GM19193 (cell line): ENCODE data around the gene EPS8L2.

Experiments
- POLR2A ChIP-seq: IDR thresholded peaks from 4 replicates; pipeline ENCODE4 v1.6.1; 2011; ENCODE audit not compliant: insufficient read depth, insufficient read length; ENCODE audit errors: extremely low read depth

The EPS8L2 gene

GRCh38 chr11:765025-765801 lies 59.2 kb downstream of the EPS8L2 start:
- no peak for TF ChIP-seq POLR2A

DNA sequence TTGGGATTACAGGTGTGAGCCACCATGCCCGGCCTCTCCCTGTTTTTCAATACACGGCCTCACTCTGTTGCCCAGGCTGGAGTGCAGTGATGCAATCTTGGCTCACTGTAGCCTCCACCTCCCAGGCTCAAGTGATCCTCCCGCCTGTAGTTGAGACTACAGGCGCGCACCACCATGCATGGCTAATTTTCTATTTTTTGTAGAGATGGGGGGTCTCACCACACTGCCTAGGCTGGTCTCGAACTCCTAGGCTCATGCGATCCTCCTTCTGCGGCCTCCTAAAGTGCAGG lies 59.7 kb downstream of the EPS8L2 start:
- no peak for TF ChIP-seq POLR2A

GRCh38 chr11:766106-766935 lies 60.3 kb downstream of the EPS8L2 start:
- peak; percentile 17 for TF ChIP-seq POLR2A

DNA sequence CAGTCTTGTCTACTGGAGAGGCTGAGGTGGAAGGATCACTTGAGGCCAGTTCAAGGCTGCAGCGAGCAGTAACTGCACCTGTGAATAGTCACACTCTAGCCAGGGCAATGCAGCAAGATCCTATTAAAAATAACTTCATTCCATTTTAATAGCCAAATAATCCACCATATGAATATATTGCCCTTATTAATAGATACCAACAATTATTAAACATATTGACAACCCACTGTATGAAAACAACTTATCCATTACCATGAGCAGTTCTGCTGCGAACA lies 60.8 kb downstream of the EPS8L2 start:
- TF ChIP-seq POLR2A, result no peak

DNA sequence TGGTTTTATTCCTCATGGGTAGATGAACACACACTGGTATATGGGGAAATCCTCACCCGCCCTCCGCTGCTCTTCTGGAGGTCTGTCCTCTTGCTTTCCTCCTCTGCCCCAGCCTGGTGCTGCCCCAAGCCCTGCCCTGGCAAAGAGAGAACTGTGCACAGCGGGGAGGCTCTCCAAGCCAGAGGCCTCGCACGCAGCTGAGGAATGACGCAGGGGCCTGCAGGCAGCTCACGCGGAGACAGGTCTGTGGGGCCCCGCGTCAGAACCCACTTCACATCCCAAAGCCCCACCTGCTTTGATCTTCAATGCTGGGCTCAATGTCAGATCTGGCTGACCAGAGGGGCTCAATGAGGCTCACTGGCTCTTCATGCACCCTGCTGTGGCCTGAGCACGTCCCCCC lies 61.2 kb downstream of the EPS8L2 start:
- TF ChIP-seq POLR2A, result no peak

GRCh38 chr11:769887-770641 lies 64.0 kb downstream of the EPS8L2 start:
- no peak for TF ChIP-seq POLR2A

DNA sequence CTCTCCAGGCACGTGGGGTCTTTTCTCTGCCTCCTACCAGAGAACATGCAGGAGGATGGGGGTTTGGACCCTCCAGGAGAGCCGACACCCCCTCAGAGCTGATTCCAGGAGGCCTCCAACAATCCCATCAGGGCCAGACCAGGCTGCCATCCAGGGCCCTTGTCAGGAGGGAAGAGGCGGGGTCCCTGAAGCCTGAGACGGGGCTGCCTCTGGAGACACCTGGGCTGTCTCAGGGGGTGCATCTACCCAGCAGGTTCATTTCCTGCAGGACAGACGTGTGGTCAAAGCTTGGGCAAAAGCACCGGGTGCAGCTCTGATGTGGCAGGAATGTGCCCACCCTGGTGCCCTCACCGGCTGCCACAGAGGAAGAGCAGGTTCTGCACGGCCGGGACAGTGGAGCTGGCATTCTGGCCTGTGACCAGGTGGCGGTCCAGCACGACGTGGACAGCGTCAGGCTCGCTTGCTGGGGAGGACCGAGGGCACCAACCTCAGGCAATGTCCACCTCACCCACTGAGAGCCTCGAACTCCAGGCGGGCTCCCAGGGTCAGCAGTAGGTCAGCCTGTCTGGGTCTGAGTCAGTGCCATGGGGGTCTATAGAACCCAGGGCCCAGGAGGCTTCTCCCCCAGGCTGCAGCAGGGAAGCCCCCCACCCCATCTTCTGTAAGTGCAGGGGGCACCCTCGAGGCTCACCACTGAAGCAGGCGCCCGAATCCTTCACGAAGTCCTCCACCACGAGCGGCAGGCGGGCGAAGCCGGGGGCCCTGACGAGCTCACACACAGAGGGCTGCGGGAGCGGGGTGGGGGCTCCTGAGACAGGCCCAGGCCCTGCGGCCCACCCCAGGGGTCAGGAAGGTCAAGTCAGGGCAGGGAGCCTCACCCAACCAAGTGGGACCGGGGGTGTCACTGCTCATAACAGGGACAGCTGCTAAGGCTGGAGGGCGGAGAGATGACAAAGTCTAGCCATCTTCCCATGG lies 64.9 kb downstream of the EPS8L2 start:
- TF ChIP-seq POLR2A, result no peak

DNA sequence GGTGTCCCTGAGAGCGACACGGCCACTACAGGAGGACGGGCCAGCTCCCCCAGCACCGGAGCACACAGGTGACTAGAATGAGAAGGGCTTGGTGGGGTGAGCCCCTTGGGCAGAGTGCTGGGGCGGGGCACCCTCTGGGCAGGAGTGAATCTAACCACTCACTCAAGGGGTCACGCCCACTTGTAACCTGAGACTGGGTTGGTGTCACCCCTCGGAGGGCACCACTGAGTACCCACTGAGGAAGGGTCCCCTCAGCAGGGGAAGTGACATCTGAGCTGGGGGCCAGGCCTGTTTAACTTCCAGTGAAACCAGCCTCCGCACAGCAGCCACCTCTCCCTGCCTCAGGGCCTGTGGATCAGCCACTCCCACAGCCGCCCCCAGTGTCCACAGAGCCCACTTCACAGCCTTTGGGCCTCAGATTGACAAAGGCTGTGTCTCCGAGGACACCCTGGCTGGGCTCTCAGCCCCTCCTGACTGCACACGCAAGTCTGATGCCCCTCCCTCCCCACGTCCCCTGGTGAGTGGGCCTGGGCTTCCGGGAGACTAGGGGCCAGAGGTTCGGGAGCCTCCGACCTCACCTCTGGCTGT lies 65.7 kb downstream of the EPS8L2 start:
- TF ChIP-seq POLR2A, result no peak

DNA sequence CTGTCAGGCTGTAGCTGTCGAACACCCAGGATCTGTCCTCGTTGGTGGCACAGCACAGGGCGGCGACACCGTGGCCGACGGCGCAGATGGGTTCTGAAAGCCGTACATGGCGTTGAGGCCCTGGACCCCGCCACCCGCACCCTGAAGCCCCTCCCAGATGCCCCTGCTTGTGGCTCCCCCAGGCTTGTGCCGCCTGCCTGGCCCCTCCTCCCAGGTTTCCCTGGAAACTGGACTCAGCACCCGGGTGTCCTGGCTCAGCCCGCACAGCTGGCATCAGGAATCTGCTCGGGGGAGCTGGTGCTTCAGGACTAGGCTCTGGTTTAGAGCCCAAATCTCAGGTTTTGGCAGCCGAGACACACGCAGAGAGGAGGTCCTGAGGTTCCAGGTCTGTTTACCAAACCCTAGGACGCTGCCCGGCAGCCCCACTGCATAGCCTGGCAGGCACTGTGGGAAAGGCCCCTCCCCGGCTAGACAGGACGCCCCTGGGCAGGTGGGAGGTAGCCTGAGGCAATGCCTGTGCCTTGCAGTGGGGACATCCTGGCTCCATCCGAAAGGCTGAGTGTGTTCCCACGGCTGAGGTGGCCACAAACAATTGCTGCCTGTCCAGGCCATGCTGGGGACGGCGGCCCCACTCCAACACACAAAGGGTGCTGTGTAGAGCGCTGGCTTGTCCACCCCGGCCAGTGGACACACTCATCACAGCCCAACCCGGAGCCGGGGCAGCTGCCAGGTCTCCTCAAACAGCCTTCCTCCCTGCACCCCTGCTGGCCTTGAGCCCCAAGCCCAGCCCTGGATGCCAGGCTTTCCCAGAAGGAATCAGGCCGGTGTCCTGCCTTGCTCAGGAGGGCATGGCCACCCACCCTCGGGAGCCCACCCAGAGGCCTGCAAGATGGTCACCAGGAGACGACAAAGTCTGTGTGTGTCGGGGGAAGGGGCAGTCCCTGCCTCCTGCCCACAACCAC lies 66.7 kb downstream of the EPS8L2 start:
- no peak for TF ChIP-seq POLR2A

DNA sequence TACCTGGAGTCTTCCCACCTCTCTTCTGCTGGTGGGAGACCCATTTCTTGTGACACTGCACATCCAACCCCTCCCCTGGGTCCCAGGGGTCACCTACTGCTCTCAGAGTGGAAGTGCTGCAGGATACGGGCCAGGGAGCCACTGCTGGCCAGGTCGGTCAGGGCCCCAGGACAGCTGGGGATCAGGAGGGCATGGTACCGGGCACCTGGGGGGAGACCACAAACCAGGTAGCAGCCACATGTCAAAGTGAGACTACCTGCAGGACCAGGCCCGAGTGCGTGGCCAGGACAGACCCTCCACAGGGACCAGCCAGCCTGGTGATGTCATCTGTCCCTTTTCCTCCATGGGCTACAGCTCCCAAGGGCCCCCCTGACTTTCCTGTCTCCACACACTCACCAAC lies 67.4 kb downstream of the EPS8L2 start:
- no peak for TF ChIP-seq POLR2A

- no peak for TF ChIP-seq POLR2A
Measured at GRCh38 chr11:773830-774229, 67.8 kb downstream of the EPS8L2 start.

- no peak for TF ChIP-seq POLR2A
Measured at GRCh38 chr11:774873-775592, 69.0 kb downstream of the EPS8L2 start.

DNA sequence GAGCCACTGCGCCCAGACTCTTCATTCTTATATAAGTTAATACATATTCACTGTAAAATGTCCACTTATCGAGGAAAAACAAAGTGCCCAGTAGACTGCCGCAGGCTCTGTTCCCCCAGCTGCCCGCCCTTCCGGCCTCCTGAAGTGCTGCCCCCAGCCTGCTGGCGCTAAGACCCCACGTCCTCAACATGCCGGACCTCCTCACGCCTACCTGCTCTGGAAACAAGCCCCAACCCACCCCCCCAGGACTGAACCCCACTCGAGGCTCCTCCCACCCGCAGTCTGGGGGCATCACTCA lies 70.2 kb downstream of the EPS8L2 start:
- no peak for TF ChIP-seq POLR2A
